Measurements from ENCODE around the gene CRELD2.

The CRELD2 gene

DNA sequence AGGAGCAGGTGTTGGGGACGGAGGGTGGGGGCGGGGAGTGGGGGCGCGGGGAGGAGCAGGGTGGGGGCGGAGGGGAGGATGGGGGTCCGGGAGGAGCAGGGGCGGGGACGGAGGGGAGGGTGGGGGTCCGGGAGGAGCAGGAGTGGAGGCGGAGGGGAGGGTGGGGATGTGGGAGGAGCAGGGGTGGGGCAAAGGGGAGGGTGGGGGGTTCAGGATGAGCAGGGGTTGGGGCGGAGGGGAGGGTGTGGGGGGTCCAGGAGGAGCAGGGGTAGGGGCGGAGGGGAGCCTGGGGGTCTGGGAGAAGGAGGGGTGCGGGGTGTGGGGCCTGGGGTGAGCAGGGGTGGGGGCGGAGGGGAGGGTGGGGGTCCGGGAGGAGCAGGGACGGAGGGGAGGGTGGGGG lies 17.1 kb downstream of the CRELD2 start:
- Histone ChIP-seq H3K9ac (ENCODE audit: low read depth, low read length) (no peak overlapping the region), H3K9me3 (replicated peaks; ENCODE audit: low read length) (no peaks in the 10 kb centered on the region), H3K27me3 (ENCODE audit: control insufficient read depth, insufficient read depth, low read length) (no peaks in the 10 kb centered on the region), H3K4me3 (ENCODE audit: low read length) (no peak overlapping the region), H3K36me3 (ENCODE audit: insufficient read depth, low read length) (no peaks in the 10 kb centered on the region), H3K4me1 (ENCODE audit: control insufficient read depth, insufficient read depth, low read length) (peaks cover 56% of the 10 kb centered on the region), H3K4me2 (ENCODE audit: low read length) (no peak overlapping the region)

DNA sequence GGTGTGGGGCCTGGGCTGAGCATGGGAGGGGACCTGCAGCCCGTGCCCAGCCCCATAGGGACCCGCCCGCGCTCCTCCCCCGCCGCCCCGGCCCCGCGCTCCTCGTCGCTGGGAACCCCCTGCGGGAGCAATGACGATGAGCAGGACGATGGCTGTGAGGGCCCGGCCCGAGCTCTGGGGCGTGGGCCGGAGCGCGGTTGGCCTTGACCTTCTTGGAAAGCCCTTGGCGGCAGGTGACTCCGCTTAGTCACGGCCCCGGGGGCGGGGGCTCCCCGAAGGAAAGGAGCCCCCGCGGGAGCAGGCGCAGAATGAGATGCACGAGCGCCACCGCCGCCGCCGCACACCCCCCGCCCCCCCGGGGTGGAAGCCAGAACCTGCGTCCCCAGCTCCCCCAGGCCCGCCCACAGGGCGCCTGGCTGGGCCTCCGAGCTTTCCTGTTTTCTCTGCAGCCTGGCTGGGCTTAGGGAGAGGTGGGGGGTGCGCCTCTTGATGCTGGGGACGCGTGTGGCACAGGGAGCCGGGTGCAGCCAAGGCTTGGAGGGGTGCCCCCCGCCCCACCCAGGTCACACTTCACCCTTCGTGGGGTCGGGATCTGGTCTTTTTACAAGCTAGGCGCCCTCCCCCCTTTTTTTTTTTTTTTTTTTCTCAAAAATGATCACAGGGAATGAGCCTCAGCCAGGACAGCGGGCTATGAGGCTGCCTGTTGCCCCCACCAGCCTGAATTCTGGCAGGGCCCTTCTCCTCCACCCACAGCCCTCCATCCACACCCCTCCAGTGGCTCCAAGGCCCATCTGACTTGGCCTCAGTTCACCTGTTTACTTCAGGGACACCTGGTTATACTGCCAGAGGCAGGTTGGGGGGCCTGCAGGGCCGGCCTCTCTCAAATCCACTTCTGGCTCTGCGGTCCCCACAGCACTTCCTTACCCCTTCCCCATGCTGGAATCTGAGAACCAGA lies 17.9 kb downstream of the CRELD2 start:
- Histone ChIP-seq H3K36me3 (ENCODE audit: insufficient read depth, low read length) (no peaks in the 10 kb centered on the region), H3K4me3 (ENCODE audit: low read length) (no peak overlapping the region), H3K9ac (ENCODE audit: low read depth, low read length) (no peak overlapping the region), H3K27me3 (ENCODE audit: control insufficient read depth, insufficient read depth, low read length) (no peaks in the 10 kb centered on the region), H3K4me1 (ENCODE audit: control insufficient read depth, insufficient read depth, low read length) (peaks cover 53% of the 10 kb centered on the region), H3K9me3 (replicated peaks; ENCODE audit: low read length) (no peaks in the 10 kb centered on the region), H3K4me2 (ENCODE audit: low read length) (peak overlapping the region; percentile 61)

DNA sequence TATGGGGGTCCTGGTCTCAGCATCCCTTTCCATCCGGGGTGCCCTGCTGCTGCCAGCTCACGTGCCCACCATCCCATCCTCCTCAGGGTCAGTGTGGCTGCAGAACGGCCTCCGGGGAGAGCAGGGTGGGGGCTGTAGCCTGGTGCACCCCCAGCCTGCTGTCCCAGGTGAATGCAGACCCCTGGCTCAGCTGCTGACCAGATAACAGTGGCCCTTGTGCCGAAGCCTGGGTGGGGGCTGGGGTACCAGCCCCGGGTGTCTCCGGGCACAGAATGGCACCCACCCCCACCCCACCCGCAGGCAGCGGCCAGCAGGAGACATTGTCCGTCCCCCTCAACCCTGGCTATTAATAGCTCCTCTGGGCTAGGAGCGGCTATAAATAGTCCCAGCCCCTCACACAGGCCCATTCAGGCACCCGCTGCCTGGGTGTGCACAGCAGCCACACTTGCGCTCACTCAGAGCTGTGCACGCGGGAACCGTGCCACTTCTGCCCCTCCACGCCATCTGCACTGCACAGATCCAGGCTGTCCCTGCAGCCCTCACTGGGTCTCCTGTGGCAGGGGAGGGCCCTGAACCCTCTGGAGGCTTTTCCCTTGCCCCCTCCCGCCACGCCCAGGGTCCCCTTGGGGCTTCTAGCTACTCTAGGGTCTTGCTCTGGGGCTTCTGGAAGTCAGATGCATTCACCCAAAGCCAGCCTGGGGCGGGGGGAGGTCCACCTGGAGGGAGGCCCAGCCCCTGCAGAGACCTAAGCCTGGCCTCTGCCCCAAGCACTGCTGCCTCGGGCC lies 18.7 kb downstream of the CRELD2 start:
- Histone ChIP-seq H3K4me1 (ENCODE audit: control insufficient read depth, insufficient read depth, low read length) (peaks cover 53% of the 10 kb centered on the region), H3K36me3 (ENCODE audit: insufficient read depth, low read length) (no peaks in the 10 kb centered on the region), H3K9ac (ENCODE audit: low read depth, low read length) (no peak overlapping the region), H3K4me2 (ENCODE audit: low read length) (no peak overlapping the region), H3K27me3 (ENCODE audit: control insufficient read depth, insufficient read depth, low read length) (no peaks in the 10 kb centered on the region), H3K9me3 (replicated peaks; ENCODE audit: low read length) (no peaks in the 10 kb centered on the region), H3K4me3 (ENCODE audit: low read length) (no peak overlapping the region)

GRCh38 chr22:49937758-49938564 lies 19.5 kb downstream of the CRELD2 start:
- peaks cover 50% of the 10 kb centered on the region for H3K4me1 ChIP-seq (ENCODE audit: control insufficient read depth, insufficient read depth, low read length)
- H3K4me3 ChIP-seq (ENCODE audit: low read length), result no peak overlapping the region
- no peak overlapping the region for H3K9ac ChIP-seq (ENCODE audit: low read depth, low read length)

DNA sequence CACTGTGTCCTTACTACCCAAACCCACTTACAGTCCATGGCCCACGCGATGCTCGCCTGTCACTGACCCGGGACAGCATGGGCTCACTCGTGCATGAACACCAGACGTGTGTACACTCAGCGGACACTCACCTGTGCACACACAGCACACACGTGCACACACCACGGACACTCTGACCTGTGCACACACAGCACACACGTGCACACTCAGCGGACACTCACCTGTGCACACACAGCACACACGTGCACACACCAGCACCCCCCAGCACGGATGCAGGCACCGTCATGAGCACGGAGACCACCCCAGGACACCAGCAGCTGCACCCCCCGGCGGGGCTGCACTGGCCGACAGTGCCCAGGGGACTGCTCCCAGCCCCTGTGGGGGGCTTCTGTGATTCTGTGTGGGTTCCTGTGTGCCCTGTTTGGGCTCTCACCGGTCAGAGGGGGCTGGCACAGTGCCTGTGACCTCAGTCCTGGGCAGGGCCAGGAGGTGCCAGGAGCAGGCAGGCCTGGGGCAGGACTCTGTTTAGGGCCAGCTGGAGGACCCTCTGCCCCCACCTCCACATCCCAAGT lies 20.2 kb downstream of the CRELD2 start:
- no peak overlapping the region for H3K4me2 ChIP-seq (ENCODE audit: low read length)
- peaks cover 43% of the 10 kb centered on the region for H3K4me1 ChIP-seq (ENCODE audit: control insufficient read depth, insufficient read depth, low read length)
- H3K9ac ChIP-seq (ENCODE audit: low read depth, low read length), result no peak overlapping the region
- H3K4me3 ChIP-seq (ENCODE audit: low read length), result no peak overlapping the region
- no peaks in the 10 kb centered on the region for H3K36me3 ChIP-seq (ENCODE audit: insufficient read depth, low read length)
- no peaks in the 10 kb centered on the region for H3K9me3 ChIP-seq (replicated peaks; ENCODE audit: low read length)
- H3K27me3 ChIP-seq (ENCODE audit: control insufficient read depth, insufficient read depth, low read length), result no peaks in the 10 kb centered on the region

More at GRCh38 chr22:49937758-49938564, 19.5 kb downstream of the CRELD2 start:
- no peaks in the 10 kb centered on the region for H3K9me3 ChIP-seq (replicated peaks; ENCODE audit: low read length)
- no peak overlapping the region for H3K4me2 ChIP-seq (ENCODE audit: low read length)
- no peaks in the 10 kb centered on the region for H3K27me3 ChIP-seq (ENCODE audit: control insufficient read depth, insufficient read depth, low read length)
- H3K36me3 ChIP-seq (ENCODE audit: insufficient read depth, low read length), result no peaks in the 10 kb centered on the region

- Histone ChIP-seq H3K4me1 (ENCODE audit: control insufficient read depth, insufficient read depth, low read length) (peaks cover 22% of the 10 kb centered on the region), H3K27me3 (ENCODE audit: control insufficient read depth, insufficient read depth, low read length) (no peaks in the 10 kb centered on the region), H3K9me3 (replicated peaks; ENCODE audit: low read length) (no peaks in the 10 kb centered on the region), H3K4me2 (ENCODE audit: low read length) (no peak overlapping the region), H3K36me3 (ENCODE audit: insufficient read depth, low read length) (no peaks in the 10 kb centered on the region), H3K9ac (ENCODE audit: low read depth, low read length) (no peak overlapping the region), H3K4me3 (ENCODE audit: low read length) (no peak overlapping the region)
Measured at GRCh38 chr22:49941507-49942316, 23.3 kb downstream of the CRELD2 start.

GRCh38 chr22:49942565-49943404 lies 24.4 kb downstream of the CRELD2 start:
- Histone ChIP-seq H3K9me3 (replicated peaks; ENCODE audit: low read length) (no peaks in the 10 kb centered on the region), H3K4me2 (ENCODE audit: low read length) (no peak overlapping the region), H3K36me3 (ENCODE audit: insufficient read depth, low read length) (no peaks in the 10 kb centered on the region), H3K27me3 (ENCODE audit: control insufficient read depth, insufficient read depth, low read length) (no peaks in the 10 kb centered on the region), H3K9ac (ENCODE audit: low read depth, low read length) (no peak overlapping the region), H3K4me1 (ENCODE audit: control insufficient read depth, insufficient read depth, low read length) (peaks cover 12% of the 10 kb centered on the region), H3K4me3 (ENCODE audit: low read length) (no peak overlapping the region)

- Histone ChIP-seq H3K4me1 (ENCODE audit: control insufficient read depth, insufficient read depth, low read length) (peaks cover 8% of the 10 kb centered on the region), H3K36me3 (ENCODE audit: insufficient read depth, low read length) (no peaks in the 10 kb centered on the region), H3K4me2 (ENCODE audit: low read length) (no peak overlapping the region), H3K9me3 (replicated peaks; ENCODE audit: low read length) (no peaks in the 10 kb centered on the region), H3K4me3 (ENCODE audit: low read length) (no peak overlapping the region), H3K9ac (ENCODE audit: low read depth, low read length) (no peak overlapping the region), H3K27me3 (ENCODE audit: control insufficient read depth, insufficient read depth, low read length) (no peaks in the 10 kb centered on the region)
Measured at GRCh38 chr22:49943405-49943765, 25.0 kb downstream of the CRELD2 start.

DNA sequence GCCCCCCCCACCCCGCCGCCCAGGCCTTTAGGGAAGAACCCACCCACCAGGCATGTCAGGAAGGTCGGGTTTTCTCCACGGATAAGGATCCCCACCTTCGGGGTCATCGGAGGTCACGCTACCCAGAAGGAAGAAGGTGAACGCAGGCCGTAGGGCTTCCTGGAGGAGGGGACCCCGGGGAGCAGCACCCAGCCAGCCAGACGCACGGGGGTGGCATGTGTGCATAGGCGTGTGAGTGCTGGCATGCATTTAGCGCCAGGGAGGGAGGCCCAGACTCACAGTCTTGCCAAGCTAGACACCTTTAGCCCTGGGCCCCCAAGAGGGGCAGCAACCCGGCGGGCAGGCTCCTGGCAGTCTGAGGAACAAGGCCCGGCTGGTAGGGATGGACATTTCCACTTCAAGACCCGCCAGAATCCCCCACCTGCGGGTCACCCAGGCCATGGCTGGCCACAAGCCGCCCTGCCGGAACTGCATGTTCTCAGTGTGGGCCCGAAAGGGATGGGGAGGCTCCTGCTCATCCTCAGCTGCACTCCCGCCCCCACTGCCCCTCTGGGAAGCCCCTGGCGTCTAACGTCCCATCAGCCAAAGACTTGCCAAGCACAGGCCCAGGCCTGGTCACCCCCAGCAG lies 25.5 kb downstream of the CRELD2 start:
- Histone ChIP-seq H3K4me3 (ENCODE audit: low read length) (no peak overlapping the region), H3K36me3 (ENCODE audit: insufficient read depth, low read length) (no peaks in the 10 kb centered on the region), H3K27me3 (ENCODE audit: control insufficient read depth, insufficient read depth, low read length) (no peaks in the 10 kb centered on the region), H3K4me1 (ENCODE audit: control insufficient read depth, insufficient read depth, low read length) (peaks cover 8% of the 10 kb centered on the region), H3K9me3 (replicated peaks; ENCODE audit: low read length) (no peaks in the 10 kb centered on the region), H3K9ac (ENCODE audit: low read depth, low read length) (no peak overlapping the region), H3K4me2 (ENCODE audit: low read length) (no peak overlapping the region)
